NOMO-1 (cell line): ENCODE data around the gene EN2.

Source experiments
- DNase-seq, 2 experiments: peaks; one replicate each; lab custom pipeline; 2025; ENCODE audit not compliant: unreplicated experiment in 2 of 2; lab: John Stamatoyannopoulos, UW

Gene EN2

DNA sequence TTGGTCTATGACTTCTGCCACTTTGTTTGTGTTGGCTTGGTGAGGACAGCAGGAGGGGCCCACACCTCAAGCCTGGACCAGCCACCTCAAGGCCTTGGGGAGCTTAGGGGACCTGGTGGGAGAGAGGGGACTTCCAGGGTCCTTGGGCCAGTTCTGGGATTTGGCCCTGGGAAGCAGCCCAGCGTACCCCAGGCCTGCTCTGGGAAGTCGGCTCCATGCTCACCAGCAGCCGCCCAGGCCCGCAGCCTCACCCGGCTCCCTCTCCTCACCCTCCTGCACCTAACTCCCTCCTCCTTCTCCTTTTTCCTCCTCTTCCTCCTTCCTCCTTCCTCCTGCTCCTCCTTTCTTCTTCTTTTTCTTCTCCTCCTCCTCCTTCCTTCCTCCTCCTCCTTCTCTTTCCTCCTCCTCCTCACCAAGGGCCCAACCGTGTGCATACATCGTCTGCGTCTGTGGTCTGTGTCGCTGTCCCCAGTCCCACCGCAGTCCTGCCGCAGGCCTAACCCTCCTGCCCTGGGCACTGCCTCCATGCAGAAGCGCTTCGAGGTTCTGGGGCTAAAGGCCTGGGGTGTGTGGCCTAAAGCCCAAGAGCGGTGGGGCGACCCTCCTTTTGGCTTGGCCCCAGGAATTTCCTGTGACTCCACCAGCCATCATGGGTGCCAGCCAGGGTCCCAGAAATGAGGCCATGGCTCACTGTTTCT, 5.3 kb downstream of the EN2 start:
- DNase-seq, result no peak

- DNase-seq, result no peak
These were observed 6.3 kb downstream of the EN2 start for GRCh38 chr7:155464183-155464582.

DNA sequence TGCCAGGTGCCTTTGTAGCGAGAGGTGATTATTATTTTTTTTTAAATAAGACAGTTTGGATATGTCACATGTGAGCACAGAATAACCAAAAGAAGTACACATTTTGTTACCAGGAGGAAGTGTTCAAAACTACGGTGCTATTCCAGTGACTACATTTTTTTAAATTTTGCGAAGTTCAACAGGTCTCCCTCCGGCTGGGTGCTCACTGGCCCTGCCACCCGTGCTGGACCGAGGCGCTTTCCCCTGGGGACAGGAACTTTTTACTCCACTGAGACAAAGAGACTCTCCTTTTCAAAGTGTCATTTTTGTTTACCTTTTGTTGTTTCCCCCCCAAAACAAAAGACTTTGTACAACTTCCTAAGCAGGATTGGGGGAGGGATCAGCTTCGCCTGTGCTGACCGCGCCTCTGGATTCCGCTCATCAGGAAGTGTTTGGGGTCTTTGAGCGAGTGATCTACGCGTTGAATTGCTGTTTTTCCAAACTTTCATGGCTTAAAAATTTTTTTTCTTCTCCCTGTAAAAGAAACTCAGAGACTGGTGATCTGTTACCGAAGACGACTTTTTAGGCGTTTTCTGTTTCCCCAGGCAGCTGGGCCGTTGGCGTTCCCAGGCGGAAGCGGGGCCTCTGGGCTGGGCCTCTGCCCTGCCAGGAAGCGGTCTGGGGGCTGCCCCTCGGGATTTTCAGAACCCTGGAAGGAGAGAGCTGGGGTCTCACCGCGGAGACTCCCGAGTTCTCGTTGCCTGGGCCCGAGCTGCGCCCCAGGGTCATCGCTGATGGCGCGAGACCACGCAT, 7.2 kb downstream of the EN2 start:
- DNase-seq, result no peak

DNA sequence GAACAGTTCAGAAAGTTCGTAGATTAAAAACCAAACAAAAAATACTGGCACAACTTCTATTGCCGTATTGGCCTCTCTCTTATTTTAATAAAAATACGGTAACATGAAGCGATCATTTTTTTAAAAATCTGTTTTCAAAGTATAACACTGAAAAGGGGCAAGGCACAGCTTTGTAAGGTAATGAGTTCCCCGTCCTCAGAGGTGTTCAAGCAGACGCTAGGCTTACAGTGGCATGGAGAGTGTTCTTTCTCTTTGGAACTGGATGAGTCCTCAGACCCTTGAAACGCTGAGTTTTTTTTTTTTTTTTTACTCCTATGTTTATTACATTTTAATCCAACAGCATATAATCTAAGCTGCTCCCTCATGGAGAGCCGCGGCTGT, 7.8 kb downstream of the EN2 start:
- no peak for DNase-seq

- DNase-seq, result no peak
These were observed 8.3 kb downstream of the EN2 start for GRCh38 chr7:155466142-155466813.

- DNase-seq, result no peak
These were observed 9.1 kb downstream of the EN2 start for GRCh38 chr7:155466814-155467733.

DNA sequence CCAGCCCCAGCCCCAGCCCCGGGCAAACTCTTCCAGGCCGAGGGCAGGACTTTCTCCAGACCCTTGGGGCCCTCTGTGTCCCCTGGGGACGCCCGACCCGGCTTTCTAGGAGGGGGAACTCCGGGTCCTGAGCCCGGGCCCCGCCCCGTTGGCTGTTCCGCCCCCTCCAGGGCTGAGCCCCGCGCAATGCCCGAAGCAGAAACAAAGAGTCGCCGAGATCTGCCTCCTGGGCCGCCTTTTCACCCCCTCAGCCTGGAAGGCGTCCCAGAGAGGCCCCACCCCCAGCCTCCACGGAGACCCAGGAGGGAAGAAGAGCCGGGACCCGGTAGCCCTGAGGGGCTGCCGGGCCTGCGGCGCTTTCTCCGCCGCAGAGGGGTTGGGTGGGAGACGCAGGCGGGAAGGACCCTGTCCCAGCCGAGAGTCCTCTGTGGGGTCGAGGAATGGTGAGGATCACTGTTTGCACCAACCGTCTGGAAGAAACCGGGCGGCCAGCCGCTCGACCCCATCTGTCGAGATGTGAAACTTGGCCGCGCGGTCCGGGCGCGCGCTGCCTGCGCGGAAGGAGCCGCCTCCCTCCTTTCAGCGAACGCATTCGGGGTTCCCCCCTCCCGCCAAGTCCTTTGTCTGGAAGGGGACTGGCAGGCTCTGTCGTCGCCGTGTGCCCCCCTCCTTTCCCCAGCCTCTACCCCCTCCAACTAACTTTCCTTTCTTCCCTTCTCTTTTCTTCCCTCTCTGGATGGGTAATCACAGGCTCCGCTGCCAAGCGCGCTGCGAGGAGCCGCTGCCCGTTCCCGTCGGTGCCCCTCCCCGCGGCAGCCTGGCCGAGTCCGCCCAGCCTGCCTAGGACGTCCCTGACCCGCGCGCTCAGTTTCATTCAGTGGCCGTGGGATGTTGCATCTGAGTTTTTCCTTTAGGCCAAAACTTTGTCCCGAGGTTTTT, 10.2 kb downstream of the EN2 start:
- DNase-seq, result no peak

GRCh38 chr7:155468785-155469148, 10.8 kb downstream of the EN2 start:
- DNase-seq, result no peak

DNA sequence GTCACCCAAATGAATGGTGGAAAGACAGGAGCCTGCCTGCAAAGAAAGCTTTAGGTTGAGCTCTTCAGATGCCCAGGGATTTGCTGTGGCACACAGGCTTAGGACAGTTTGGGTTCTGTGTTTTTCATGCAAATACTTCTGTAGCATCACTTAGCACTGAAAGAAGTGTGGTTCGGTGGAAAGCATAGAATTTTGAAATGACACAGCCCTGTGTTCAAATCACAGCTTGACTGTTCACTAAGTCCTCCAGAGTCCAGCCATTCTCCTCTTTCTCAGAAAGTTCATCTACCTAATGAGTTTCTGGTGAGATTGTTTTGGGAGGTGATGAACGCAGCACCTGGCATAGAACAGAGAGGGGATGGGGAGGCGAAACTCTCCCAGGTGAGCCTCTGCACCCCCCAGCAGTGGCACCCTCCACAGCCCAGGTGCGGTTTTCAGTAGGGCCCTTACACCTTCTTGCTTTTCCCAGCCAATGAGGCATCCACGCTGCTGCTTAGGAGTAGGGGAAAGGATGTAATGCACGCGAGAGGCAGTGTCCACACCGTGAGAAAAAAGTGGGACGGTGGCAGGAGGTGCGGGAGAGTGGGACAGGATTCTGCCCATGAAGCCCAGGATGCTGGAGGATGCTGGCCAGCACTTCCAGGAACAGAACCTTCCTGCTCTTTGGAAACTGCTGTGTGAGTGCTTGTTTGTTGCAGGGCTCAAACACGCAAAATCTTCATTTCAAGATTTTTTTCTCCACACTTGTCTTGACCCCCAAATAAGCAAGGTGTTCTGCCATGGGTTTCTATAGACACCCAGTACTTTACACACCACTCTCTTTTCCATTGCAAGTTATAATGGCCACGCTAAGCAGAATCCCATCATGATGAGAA, 11.6 kb downstream of the EN2 start:
- no peak for DNase-seq

DNA sequence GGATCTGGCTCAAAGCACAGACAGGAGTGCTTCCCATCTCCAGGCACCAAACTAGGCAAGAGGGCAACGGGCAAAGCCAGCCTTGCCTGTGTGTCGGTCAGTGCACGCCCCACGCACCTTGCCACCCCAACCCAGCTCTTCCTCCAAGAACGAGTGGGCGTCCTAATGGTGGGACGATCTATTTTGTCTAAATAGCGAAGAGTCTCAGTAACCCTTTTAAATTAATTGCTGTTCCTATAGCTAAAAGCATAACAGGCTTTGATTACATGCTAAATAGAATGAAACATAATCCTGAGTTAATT, 12.2 kb downstream of the EN2 start:
- no peak for DNase-seq

DNA sequence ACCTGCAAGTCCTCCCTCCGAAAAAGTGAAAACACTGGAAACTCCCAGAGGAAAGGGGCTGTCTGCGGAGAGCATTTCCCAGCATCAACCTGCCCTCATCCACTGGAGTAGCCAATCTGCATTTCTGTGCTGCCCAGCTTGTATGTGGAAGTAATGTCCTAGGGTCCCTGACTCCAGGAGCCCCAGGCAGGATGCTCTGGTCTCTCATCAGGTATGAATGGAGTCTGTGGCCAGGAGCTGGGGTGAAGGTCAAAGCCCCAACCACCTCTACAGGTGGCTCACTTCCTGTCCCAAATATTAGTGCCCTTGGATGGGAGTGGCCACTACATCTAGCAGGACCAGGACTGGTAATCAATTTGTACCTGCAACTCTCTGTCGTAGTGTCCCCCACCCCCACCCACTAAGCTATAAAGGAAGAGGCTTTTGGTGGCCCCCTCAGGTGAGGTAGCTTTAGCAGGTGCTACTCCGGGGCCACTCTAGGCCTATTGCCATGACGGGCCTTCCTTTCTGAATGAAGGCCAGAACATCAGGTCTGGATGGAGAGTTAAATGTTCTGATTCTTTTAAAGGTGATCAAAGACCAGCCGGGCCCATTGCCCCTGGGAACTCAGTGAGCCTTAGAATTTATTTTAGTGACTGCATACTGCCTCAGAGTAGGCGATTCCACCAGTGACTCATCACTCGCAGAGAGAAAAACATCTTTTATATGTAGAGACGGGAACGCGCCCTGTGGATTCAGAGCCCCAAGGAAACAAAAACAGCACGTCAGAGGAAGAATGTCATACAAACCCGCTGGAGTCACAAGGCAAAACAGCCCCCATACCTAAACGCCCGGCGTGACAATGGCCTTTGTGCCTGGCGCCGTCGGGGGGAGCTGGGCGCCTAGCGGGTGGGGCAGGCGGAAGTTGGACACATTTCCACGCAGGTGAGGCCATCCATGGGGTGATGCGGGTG, 13.0 kb downstream of the EN2 start:
- no peak for DNase-seq

GRCh38 chr7:155471718-155472117, 13.8 kb downstream of the EN2 start:
- no peak for DNase-seq

- DNase-seq, result no peak
These were observed 19.5 kb downstream of the EN2 start for GRCh38 chr7:155477476-155477875.

GRCh38 chr7:155481764-155482163, 23.8 kb downstream of the EN2 start:
- no peak for DNase-seq

DNA sequence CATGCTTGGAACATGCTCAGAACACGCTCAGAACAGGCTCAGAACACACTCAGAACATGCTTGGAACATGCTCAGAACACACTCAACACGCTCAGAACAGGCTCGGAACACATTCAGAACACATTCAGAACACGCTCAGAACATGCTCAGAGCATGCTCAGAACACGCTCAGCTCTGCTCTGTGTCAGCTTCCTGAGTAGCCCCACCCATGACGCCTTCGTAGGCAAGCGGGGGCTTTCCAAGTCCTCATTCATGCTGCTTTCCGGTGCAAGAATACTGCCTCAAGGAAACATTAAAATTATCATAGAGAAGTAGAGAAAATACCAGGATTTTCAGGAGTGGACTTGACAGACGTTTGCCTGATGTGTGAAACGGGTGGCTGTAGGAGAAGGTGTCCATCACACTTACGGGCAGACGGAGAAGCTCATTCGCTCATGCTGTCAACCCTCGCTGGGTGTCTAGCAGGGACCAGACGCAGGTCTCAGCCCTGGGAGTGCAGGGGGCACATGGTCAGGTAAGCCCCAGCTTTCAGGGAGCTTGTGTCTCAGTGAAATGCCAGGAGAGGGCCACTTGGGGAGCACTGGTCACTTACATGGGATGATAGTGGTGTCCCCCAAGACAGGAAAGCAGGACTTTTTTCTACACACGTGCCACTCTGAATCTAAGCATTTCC, 24.7 kb downstream of the EN2 start:
- DNase-seq, result no peak

GRCh38 chr7:155483245-155483644, 25.3 kb downstream of the EN2 start:
- DNase-seq, result no peak

- DNase-seq, result no peak
These were observed 26.0 kb downstream of the EN2 start for GRCh38 chr7:155483868-155484325.
